Effector memory CD4-positive, alpha-beta T cell (primary cell): ENCODE measurements around the gene ZNF425.
A peak's percentile ranks its signal among the peaks of the same experiment; 100 is the strongest.
"Not testable (repeated sequence)": the region's sequence is repeated elsewhere in the genome, so short reads cannot be mapped to it uniquely, and the experiment has no call there.

ENCODE experiments used
- DNase-seq, 3 donors: peaks; one replicate each; pipeline ENCODE4 v3.0.0-alpha.2; 2020
- H3K27ac ChIP-seq: 2 replicates; pipeline ENCODE4 v1.7.0; 2013; ENCODE audit warnings: mild to moderate bottlenecking, low read length, moderate library complexity; ENCODE audit not compliant: insufficient read depth, poor library complexity, severe bottlenecking
- H3K27me3 ChIP-seq: replicated peaks from 2 replicates; pipeline ENCODE4 v1.7.0; 2013; ENCODE audit warnings: mild to moderate bottlenecking, low read length; ENCODE audit not compliant: insufficient read depth, control insufficient read depth, poor library complexity, severe bottlenecking
- H3K36me3 ChIP-seq: 2 replicates; pipeline ENCODE4 v1.7.0; 2013; ENCODE audit warnings: mild to moderate bottlenecking, low read length, moderate library complexity; ENCODE audit not compliant: control insufficient read depth, insufficient read depth
- H3K4me1 ChIP-seq: 2 replicates; pipeline ENCODE4 v1.7.0; 2013; ENCODE audit warnings: low read length, mild to moderate bottlenecking; ENCODE audit not compliant: control insufficient read depth, insufficient read depth, poor library complexity, severe bottlenecking
- H3K4me3 ChIP-seq: 2 replicates; pipeline ENCODE4 v1.7.0; 2013; ENCODE audit warnings: low read length, low read depth, mild to moderate bottlenecking; ENCODE audit not compliant: insufficient read depth, poor library complexity, severe bottlenecking
- H3K9me3 ChIP-seq: 2 replicates; pipeline ENCODE4 v1.7.0; 2013; ENCODE audit warnings: mild to moderate bottlenecking, low read length, moderate library complexity; ENCODE audit not compliant: control insufficient read depth

Gene ZNF425

GRCh38 chr7:149075286-149075685, 50.8 kb downstream of the ZNF425 start:
- no peaks in the 10 kb centered on the region for H3K4me1 ChIP-seq
- H3K36me3 ChIP-seq, result peaks cover 23% of the 10 kb centered on the region
- H3K4me3 ChIP-seq, result no peak overlapping the region
- no peaks in the 10 kb centered on the region for H3K27me3 ChIP-seq
- H3K9me3 ChIP-seq, result no peaks in the 10 kb centered on the region
- H3K27ac ChIP-seq, result no peak overlapping the region
- DNase-seq, result no peak

GRCh38 chr7:149074116-149074885, 51.8 kb downstream of the ZNF425 start:
- no peak for DNase-seq
- no peak overlapping the region for H3K4me3 ChIP-seq
- no peak overlapping the region for H3K27ac ChIP-seq
- H3K9me3 ChIP-seq, result no peaks in the 10 kb centered on the region
- no peaks in the 10 kb centered on the region for H3K27me3 ChIP-seq
- H3K36me3 ChIP-seq, result peaks cover 29% of the 10 kb centered on the region
- H3K4me1 ChIP-seq, result no peaks in the 10 kb centered on the region

DNA sequence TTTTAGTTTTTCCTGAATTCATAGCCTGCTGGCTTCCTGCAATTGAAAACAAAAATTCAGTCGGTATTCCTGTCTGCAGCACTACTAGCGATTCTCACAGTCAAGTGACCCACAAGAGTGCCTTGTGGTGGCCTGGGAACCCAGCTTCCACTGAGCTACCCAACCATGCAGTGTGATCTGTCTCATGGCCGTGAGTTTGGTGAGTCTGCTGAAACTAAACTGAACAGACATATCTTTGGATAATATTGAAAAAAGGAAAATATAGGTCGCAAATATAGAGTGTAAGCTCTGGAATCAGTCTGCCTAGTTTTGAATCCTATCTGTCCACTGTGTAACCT, 53.7 kb downstream of the ZNF425 start:
- no peaks in the 10 kb centered on the region for H3K27me3 ChIP-seq
- H3K27ac ChIP-seq, result no peak overlapping the region
- H3K4me1 ChIP-seq, result no peaks in the 10 kb centered on the region
- H3K9me3 ChIP-seq, result no peaks in the 10 kb centered on the region
- DNase-seq, result no peak
- H3K36me3 ChIP-seq, result peaks cover 29% of the 10 kb centered on the region
- no peak overlapping the region for H3K4me3 ChIP-seq

- Histone ChIP-seq H3K27me3 (no peaks in the 10 kb centered on the region), H3K4me1 (no peaks in the 10 kb centered on the region), H3K4me3 (no peak overlapping the region), H3K27ac (peak overlapping the region; percentile 61), H3K36me3 (peaks cover 29% of the 10 kb centered on the region), H3K9me3 (no peaks in the 10 kb centered on the region)
- DNase-seq, result peak; percentile 16 to 41 (median 27)
Measured at GRCh38 chr7:149071641-149072437, 54.3 kb downstream of the ZNF425 start.

GRCh38 chr7:149071182-149071635, 54.9 kb downstream of the ZNF425 start:
- Histone ChIP-seq H3K4me1 (no peaks in the 10 kb centered on the region), H3K27ac (no peak overlapping the region), H3K4me3 (no peak overlapping the region), H3K9me3 (no peaks in the 10 kb centered on the region), H3K27me3 (no peaks in the 10 kb centered on the region), H3K36me3 (peaks cover 29% of the 10 kb centered on the region)
- no peak for DNase-seq

DNA sequence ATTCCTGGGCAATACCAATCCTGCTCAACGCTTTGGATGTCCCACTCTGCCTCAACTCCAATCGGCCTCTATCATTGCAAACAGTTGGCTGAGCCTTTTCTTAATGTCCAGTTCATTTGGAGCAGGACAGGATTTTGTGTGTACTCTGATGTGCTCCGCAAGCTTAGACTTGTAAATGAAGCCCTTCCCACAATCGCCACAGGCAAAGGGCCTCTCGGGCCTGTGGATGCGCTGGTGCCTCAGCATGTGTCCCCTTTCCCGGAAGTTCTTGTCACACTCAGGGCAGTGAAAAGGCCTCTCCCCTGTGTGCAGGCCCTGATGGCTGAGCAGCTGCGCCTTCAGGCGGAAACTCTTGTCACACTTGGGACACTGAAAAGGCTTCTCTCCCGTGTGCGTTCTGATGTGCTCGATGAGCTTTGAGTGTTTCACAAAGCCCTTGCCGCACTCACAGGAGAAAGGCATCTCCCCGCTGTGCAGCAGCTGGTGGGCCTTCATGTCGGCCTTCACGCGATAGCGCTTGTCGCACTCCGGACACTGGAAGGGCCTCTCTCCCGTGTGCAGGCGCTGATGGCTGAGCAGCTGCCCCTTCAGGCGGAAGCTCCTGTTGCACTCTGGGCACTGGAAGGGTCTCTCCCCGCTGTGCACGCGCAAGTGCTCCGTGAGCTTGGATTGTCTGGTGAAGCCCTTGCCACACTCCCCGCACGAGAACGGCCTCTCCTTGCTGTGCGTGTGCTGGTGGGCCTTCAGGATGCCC, 55.6 kb downstream of the ZNF425 start:
- H3K9me3 ChIP-seq, result no peaks in the 10 kb centered on the region
- H3K4me3 ChIP-seq, result no peak overlapping the region
- no peak overlapping the region for H3K27ac ChIP-seq
- peaks cover 29% of the 10 kb centered on the region for H3K36me3 ChIP-seq
- no peak for DNase-seq
- no peaks in the 10 kb centered on the region for H3K27me3 ChIP-seq
- H3K4me1 ChIP-seq, result no peaks in the 10 kb centered on the region

DNA sequence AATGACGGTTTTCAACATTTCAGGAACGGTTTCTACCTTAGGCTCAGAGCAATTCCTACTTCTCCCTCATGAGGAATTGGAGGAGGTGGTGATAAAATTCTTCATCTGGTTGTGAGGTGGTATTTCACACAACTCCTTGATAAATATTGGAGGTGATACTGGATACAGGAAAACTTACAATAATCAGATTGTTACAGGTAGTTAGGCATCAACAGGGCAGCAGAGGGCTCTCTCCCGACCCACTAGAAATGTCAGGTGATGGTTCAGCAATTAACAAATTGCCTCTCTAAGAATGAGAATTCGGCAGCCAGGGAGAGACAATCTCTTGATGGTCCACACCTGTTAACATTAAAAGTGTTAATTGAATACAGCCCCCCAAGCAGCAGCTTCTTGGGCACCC, 58.3 kb downstream of the ZNF425 start:
- H3K4me1 ChIP-seq, result no peaks in the 10 kb centered on the region
- no peaks in the 10 kb centered on the region for H3K9me3 ChIP-seq
- no peak overlapping the region for H3K27ac ChIP-seq
- H3K36me3 ChIP-seq, result peaks cover 29% of the 10 kb centered on the region
- no peak for DNase-seq
- H3K4me3 ChIP-seq, result no peak overlapping the region
- no peaks in the 10 kb centered on the region for H3K27me3 ChIP-seq

DNA sequence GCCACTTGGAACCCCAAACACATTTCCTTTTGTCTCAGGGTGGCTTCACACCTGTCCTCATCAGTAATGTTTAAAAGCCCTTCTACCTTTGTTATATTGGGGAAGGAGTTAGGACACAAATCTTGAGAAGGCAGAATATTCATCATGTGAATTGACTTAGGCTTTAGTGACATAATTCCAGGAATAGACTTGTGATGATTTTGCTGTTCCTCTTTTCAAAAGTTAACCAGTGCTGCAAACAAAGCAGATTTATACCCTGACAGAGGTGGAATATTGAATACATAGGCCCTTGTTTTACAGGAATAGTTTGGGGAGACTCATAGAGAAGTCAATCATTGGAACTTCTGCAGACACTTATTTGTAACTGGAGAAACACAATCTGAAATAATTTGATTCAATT, 62.6 kb downstream of the ZNF425 start:
- H3K4me1 ChIP-seq, result no peaks in the 10 kb centered on the region
- no peak overlapping the region for H3K4me3 ChIP-seq
- no peaks in the 10 kb centered on the region for H3K27me3 ChIP-seq
- H3K9me3 ChIP-seq, result no peaks in the 10 kb centered on the region
- DNase-seq, result no peak
- no peak overlapping the region for H3K27ac ChIP-seq
- no peaks in the 10 kb centered on the region for H3K36me3 ChIP-seq

GRCh38 chr7:149062217-149062899, 63.8 kb downstream of the ZNF425 start:
- not testable (repeated sequence) for H3K9me3 ChIP-seq, H3K4me3 ChIP-seq, H3K27me3 ChIP-seq, H3K4me1 ChIP-seq, H3K27ac ChIP-seq, H3K36me3 ChIP-seq, DNase-seq
